Neural cell (in vitro differentiated cells): ENCODE data around the gene CLCNKB. TPM values are rescaled to one million over a fixed set of nuclear protein-coding genes. Genes with fewer than 3 reads are reported as not detected.

ENCODE experiments used
- H2AFZ ChIP-seq: fragments of 200-600, 300-800 bp; sonication (generic), shearing (Covaris generic); 2 replicates; pipeline ENCODE4 v1.6.0; 2014; ENCODE audit warnings: low read depth, mild to moderate bottlenecking, antibody characterized with exemption, low read length, moderate library complexity
- H3F3A ChIP-seq: fragments of 200-600 bp; shearing (Covaris generic); 2 replicates; pipeline ENCODE4 v1.6.1; 2016; ENCODE audit warnings: mild to moderate bottlenecking, moderate library complexity, mixed read lengths, antibody characterized with exemption, low read length; ENCODE audit not compliant: insufficient read depth, poor library complexity, severe bottlenecking
- H3K27ac ChIP-seq: fragments of 200-600, 300-800 bp; sonication (generic), shearing (Covaris generic); 2 replicates; pipeline ENCODE4 v1.5.1; 2014; ENCODE audit warnings: mild to moderate bottlenecking, low read length, moderate library complexity
- H3K27me3 ChIP-seq: fragments of 300-800, 200-600 bp; sonication (generic), shearing (Covaris generic); 2 replicates; pipeline ENCODE4 v1.6.0; 2014; ENCODE audit warnings: mild to moderate bottlenecking, low read depth, low read length, moderate library complexity; ENCODE audit not compliant: insufficient read depth
- H3K36me3 ChIP-seq: fragments of 300-800, 200-600 bp; sonication (generic), shearing (Covaris generic); 2 replicates; pipeline ENCODE4 v1.5.1; 2014; ENCODE audit warnings: mild to moderate bottlenecking, antibody characterized with exemption, low read length, moderate library complexity; ENCODE audit not compliant: insufficient read depth
- H3K4me2 ChIP-seq: fragments of 300-800, 200-600 bp; sonication (generic), shearing (Covaris generic); 2 replicates; pipeline ENCODE4 v1.6.0; 2014; ENCODE audit warnings: mild to moderate bottlenecking, low read length
- H3K4me3 ChIP-seq: fragments of 300-800, 200-600 bp; sonication (generic), shearing (Covaris generic); 2 replicates; pipeline ENCODE4 v1.5.1; 2014; ENCODE audit warnings: mild to moderate bottlenecking, low read length, moderate library complexity
- H3K79me2 ChIP-seq: fragments of 200-600 bp; shearing (Covaris generic); replicated peaks from 2 replicates; pipeline ENCODE4 v1.6.0; 2014; ENCODE audit warnings: mild to moderate bottlenecking, low read length, moderate library complexity; ENCODE audit not compliant: insufficient read depth
- H3K9ac ChIP-seq: fragments of 300-800, 200-600 bp; sonication (generic), shearing (Covaris generic); 2 replicates; pipeline ENCODE4 v1.6.1; 2016; ENCODE audit warnings: mild to moderate bottlenecking, low read length, mixed read lengths
- H3K9me2 ChIP-seq: fragments of 200-600 bp; shearing (Covaris generic); 2 replicates; pipeline ENCODE4 v1.6.1; 2016; ENCODE audit warnings: mild to moderate bottlenecking, low read length, mixed read lengths; ENCODE audit not compliant: insufficient read depth
- H3K9me3 ChIP-seq: fragments of 200-600, 300-800 bp; sonication (generic), shearing (Covaris generic); 2 replicates; pipeline ENCODE4 v1.6.1; 2016; ENCODE audit warnings: mild to moderate bottlenecking, mixed run types, low read length, moderate library complexity, mixed read lengths
- H4K20me1 ChIP-seq: fragments of 200-600 bp; shearing (Covaris generic); 2 replicates; pipeline ENCODE4 v1.6.1; 2016; ENCODE audit warnings: mild to moderate bottlenecking, mixed run types; ENCODE audit not compliant: insufficient read depth
- CTCF ChIP-seq: fragments of 450-650 bp; IDR thresholded peaks from 2 replicates; pipeline ENCODE4 v1.5.1; 2014; ENCODE audit warnings: antibody characterized with exemption, mild to moderate bottlenecking, moderate library complexity; ENCODE audit not compliant: poor library complexity, severe bottlenecking
- EP300 ChIP-seq: fragments of 450-650 bp; conservative IDR thresholded peaks from 2 replicates; pipeline ENCODE4 v1.6.1; 2014; ENCODE audit warnings: antibody characterized with exemption, mild to moderate bottlenecking, moderate library complexity; ENCODE audit not compliant: poor library complexity, severe bottlenecking
- EZH2 ChIP-seq: fragments of 200-600, 300-800 bp; shearing (Covaris generic), sonication (generic); IDR thresholded peaks from 2 replicates; pipeline ENCODE4 v1.6.1; 2014; ENCODE audit warnings: antibody characterized with exemption, low read length, borderline replicate concordance, mild to moderate bottlenecking; ENCODE audit not compliant: insufficient read depth, poor library complexity, severe bottlenecking
- MXI1 ChIP-seq: fragments of 450-650 bp; conservative IDR thresholded peaks from 2 replicates; pipeline ENCODE4 v1.6.1; 2014; ENCODE audit warnings: antibody characterized with exemption, mild to moderate bottlenecking; ENCODE audit not compliant: poor library complexity, severe bottlenecking
- POLR2AphosphoS5 ChIP-seq: IDR thresholded peaks from 2 replicates; pipeline ENCODE4 v1.6.1; 2012
- RAD21 ChIP-seq: fragments of 450-650 bp; conservative IDR thresholded peaks from 2 replicates; pipeline ENCODE4 v1.6.1; 2014; ENCODE audit warnings: antibody characterized with exemption, mild to moderate bottlenecking, moderate library complexity
- REST ChIP-seq: IDR thresholded peaks from 2 replicates; pipeline ENCODE4 v1.6.1; 2012; ENCODE audit warnings: borderline replicate concordance
- SMC3 ChIP-seq: fragments of 450-650 bp; conservative IDR thresholded peaks from 2 replicates; pipeline ENCODE4 v1.6.1; 2014; ENCODE audit warnings: antibody characterized with exemption, mild to moderate bottlenecking, moderate library complexity; ENCODE audit not compliant: poor library complexity
- TAF1 ChIP-seq: IDR thresholded peaks from 2 replicates; pipeline ENCODE4 v1.6.1; 2012; ENCODE audit warnings: low read depth
- polyA plus RNA-seq: library from polyadenylated mRNA; depleted of rRNA; stranded (reverse); fragments of >200 nt; gene quantifications from 2 replicates; pipeline ENCODE4 v1.2.3, GENCODE V29; 2014

Gene CLCNKB
- polyA plus RNA-seq, 1 donor from 2014 or later: not detected

GRCh38 chr1:16072095-16072494 lies 28.5 kb downstream of the CLCNKB start:
- Histone ChIP-seq H2AFZ (no peak overlapping the region), H3K27me3 (peaks cover 10% of the 10 kb centered on the region), H3K9me2 (no peaks in the 10 kb centered on the region)

More at GRCh38 chr1:16072095-16072494, 28.5 kb downstream of the CLCNKB start:
- no peaks in the 10 kb centered on the region for H3K9me3 ChIP-seq
- H3K79me2 ChIP-seq: no peaks in the 10 kb centered on the region
- TF ChIP-seq POLR2AphosphoS5: no peak
- no peak for TF ChIP-seq RAD21
- no peak for TF ChIP-seq CTCF
- TF ChIP-seq MXI1: no peak
- TF ChIP-seq REST: no peak
- no peak for TF ChIP-seq SMC3
- no peak for TF ChIP-seq EZH2
- TF ChIP-seq TAF1: no peak
- TF ChIP-seq EP300: no peak
- no peaks in the 10 kb centered on the region for H4K20me1 ChIP-seq
- H3F3A ChIP-seq: no peaks in the 10 kb centered on the region
- H3K4me2 ChIP-seq: no peak overlapping the region
- no peaks in the 10 kb centered on the region for H3K36me3 ChIP-seq
- no peak overlapping the region for H3K27ac ChIP-seq
- H3K9ac ChIP-seq: no peak overlapping the region
- no peak overlapping the region for H3K4me3 ChIP-seq
